ENCODE measurements around the gene RNF5.
A peak's percentile ranks its signal among the peaks of the same experiment; 100 is the strongest.

The RNF5 gene

GRCh38 chr6:32152769-32153563, 25.2 kb upstream of the RNF5 start:
- DNase-seq: peak; percentile 26 to 48

GRCh38 chr6:32153564-32154513, 24.4 kb upstream of the RNF5 start, which contains the start of gene PPT2:
Gene PPT2, plus strand, starts transcription at chr6:32154141. Its CDS starts 454 bp downstream, at chr6:32154595.
- peak; percentile 91 to 92 for DNase-seq

- peak; percentile 68 to 82 for DNase-seq
These were observed 23.6 kb upstream of the RNF5 start for GRCh38 chr6:32154514-32155161.

GRCh38 chr6:32156891-32157290, 21.3 kb upstream of the RNF5 start:
- no peak for DNase-seq

- DNase-seq: no peak
These were observed 20.2 kb upstream of the RNF5 start for GRCh38 chr6:32158052-32158451.

- no peak for DNase-seq
These were observed 14.5 kb upstream of the RNF5 start for GRCh38 chr6:32163559-32164258.

- no peak for DNase-seq
These were observed 13.9 kb upstream of the RNF5 start, which contains the start of gene EGFL8 for GRCh38 chr6:32164295-32164694. Gene EGFL8, plus strand, starts transcription at chr6:32164595. Its CDS starts 1,571 bp downstream, at chr6:32166166.

GRCh38 chr6:32166411-32167061, 11.7 kb upstream of the RNF5 start:
- no peak for DNase-seq

GRCh38 chr6:32167154-32167760, 10.9 kb upstream of the RNF5 start:
- DNase-seq: no peak

GRCh38 chr6:32167761-32168262, 10.4 kb upstream of the RNF5 start:
- no peak for DNase-seq

GRCh38 chr6:32168350-32168749, 9.9 kb upstream of the RNF5 start:
- no peak for DNase-seq

- DNase-seq: no peak
These were observed 9.2 kb upstream of the RNF5 start for GRCh38 chr6:32168807-32169591.

- DNase-seq: no peak
These were observed 7.9 kb upstream of the RNF5 start for GRCh38 chr6:32170294-32170693.

- DNase-seq: no peak
These were observed 7.0 kb upstream of the RNF5 start for GRCh38 chr6:32171234-32171633.

- no peak for DNase-seq
These were observed 5.0 kb upstream of the RNF5 start for GRCh38 chr6:32173051-32173727.

GRCh38 chr6:32174416-32174815, 3.8 kb upstream of the RNF5 start:
- DNase-seq: no peak

GRCh38 chr6:32175322-32175710, 2.9 kb upstream of the RNF5 start:
- DNase-seq: no peak

- DNase-seq: peak; percentile 87 to 89
These were observed 2.3 kb upstream of the RNF5 start, which contains the start of gene AGPAT1 for GRCh38 chr6:32175711-32176475. Gene AGPAT1, minus strand, starts transcription at chr6:32176084. Its CDS starts 4,588 bp downstream, at chr6:32171496.

Data from SHP77 (cell line).